Dedifferentiated amniotic fluid mesenchymal stem cell (primary cell): Measurements from ENCODE around the gene ARHGEF10L.

Source experiments
- DNase-seq: peaks from one replicate; pipeline ENCODE4 v3.0.0-alpha.2; 2016; ENCODE audit errors: extremely low spot score

Gene ARHGEF10L

DNA sequence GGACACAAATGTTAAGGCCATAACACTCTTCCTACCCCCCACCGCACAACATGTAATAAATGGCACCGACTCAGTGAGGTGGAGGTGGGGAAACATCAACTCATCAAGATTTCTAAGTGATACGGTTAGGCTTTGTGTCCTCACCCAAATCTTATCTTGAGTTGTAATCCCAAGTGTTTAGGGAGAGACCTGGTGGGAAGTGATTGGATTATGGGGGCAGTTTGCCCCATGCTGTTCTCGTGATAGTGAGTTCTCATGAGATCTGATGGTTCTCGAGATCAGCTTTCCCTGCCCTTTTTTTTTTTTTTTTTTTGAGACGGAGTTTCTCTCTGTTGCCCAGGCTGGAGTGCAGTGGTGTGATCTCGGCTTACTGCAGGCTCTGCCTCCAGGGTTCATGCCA lies 164.7 kb downstream of the ARHGEF10L start:
- no peak for DNase-seq

DNA sequence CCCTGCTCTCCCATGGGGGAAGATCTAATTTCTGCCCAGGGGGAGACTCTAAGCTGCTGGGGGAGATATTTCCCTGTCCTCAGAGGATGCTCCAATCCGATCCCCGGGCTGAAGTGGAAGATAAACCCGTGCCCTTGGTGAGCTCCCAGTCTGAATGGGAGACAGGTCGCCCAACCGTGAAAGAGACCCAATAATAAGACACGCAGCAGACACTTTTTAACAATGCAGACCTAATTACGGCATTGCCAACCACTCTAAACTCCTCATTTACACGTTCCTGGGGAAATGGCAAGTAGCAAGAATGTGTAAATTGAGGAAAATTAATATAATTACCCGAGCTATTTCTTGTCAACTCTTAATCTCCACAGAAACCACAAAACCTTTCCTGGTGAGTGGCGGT lies 166.9 kb downstream of the ARHGEF10L start:
- no peak for DNase-seq

DNA sequence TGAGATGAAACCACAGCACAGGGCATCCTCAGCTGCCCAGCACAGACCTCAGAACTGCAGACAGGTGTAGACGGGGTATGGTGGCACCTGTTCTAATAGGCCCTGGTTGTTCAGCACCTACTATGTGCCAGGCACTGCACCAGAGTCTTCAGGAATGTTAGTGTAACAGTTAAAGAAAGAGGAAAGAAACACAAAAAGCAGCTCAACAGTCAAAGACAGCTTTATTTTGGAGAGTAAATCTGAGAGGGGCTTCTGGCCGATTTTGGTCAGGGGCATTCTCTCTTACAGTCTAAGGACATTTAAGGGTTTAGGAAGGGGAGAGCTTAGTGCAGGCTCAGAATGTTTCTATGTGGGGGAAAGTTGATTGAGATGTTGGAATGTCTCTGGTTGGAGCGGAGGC lies 170.5 kb downstream of the ARHGEF10L start:
- no peak for DNase-seq

DNA sequence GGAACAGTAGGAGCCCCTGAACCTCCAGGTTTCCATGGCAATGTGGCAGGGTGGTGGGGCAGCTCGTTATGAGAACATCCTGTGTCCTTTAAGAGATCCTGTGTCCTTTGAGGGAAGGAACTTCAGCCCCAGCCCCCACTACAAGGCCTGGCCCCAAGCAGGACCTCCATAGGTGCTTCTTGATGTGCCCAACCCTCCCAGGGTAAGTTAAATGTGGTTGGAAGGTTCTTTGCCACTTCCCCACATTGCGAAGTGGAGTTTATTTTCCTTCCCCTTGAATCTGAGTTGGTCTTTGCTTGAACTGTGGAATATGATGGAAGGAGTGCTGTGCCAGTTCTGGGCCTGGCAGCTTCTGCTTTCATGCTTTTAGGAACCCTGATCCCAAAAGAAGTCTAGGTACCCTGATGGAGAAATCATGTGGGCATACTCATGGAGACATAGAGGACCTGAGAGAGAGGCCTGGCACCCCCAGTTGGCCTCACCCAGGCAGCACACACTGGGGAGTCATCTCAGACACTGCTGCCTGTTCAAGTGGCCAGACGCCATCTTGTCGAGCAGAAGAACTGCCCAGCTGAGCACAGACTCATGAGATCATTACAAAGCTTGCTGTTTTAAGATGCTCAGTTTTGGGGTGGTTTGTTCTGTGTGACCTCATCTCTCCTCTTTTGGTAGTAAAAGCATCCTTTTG lies 171.5 kb downstream of the ARHGEF10L start:
- no peak for DNase-seq

DNA sequence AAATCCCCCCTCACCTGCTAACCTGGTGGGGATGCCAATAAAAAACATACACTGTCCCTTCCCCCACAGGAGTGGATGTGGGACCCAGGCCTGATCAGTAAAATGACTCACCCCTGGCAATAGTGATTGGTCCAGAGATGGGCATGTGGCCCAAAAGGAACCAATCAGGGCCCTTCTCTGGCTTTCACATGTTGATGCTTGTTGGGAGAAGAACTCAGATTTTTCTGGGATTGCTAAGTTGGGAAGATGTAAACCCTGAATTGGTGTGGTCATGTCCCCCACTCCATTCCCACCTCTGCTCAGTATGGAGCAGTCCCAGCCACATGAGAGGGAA lies 172.0 kb downstream of the ARHGEF10L start:
- no peak for DNase-seq

DNA sequence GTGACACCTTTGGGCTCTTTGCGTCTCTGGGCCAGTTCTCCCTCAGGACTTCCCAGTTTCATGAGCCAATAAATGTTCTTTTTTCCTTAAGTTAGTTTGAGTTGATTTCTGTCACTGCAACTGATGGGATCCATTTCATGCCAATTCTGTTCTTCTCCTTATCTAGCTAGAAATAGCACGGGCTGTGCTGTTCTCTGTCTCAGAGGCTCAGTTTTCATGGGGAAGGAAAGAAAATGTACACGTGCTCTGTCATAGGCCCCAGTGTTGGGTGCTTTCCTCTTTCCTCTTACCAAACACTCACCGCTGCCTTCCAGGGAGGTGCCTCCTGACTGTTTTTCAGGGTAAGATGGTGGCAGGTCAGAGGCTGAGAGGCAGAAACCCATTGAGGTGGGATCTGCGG lies 172.4 kb downstream of the ARHGEF10L start:
- DNase-seq = no peak

DNA sequence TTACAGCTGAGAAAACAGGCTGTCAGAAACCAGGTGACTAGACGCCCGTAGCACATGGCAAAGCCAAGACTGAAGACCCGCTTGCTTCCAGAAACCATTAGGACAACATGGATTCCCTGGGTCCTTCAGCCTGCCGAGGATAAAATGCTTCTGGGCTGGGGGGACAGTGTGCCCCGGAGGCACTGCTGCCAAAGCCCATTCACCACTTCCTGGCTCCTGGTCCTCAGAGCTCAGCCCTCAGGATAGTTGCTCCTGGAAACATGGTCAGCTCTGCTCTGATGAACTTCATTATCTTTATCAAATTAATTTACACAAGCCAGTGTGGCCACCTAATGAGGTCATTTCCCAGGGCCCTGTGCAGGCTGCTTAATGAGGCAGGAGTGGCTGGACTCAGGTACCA lies 174.5 kb downstream of the ARHGEF10L start:
- no peak for DNase-seq

DNA sequence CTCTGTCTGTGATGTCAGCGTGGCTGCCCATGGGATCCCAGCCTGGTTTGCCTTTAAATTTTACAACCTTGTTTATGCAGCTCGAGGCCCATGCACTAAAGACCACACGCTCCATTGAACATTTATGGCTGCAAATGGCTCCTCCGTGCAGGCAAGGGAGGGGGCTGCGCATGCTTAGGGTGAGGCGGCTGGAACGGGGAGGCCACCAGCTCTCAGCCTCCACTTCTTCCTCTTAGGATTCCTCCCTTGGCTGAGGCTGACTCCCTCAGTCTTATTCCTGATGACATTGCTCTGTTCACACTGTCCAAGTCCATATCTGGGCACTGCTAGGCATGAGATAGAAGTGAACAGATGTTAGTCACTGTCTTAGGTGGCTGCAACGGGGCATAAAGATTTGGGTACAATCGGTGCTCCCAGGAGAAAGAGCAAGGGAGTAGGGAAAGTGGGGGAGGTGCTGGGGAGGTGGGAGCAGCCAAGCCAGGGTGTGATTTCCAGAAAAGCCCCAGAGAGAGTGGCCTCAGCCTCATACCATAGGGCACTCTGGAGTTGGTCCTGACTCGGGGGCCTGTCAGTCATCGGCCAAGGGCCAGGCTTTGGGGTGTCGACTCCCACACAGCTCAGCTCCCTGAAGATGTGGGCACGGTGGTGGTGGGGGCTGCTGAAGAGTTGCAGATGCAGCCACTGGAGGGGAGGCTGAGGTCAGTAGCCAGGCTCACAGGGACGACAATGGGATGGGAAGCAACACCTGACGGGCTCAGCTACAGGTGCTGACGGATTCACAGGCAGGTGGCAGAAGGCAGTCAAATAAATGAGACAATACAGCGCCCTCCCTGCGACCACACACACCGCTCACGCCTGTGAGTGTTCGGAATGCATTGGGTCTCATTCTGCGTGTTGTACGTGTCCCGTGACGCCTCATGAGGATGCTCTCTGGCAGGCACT lies 178.4 kb downstream of the ARHGEF10L start:
- DNase-seq = no peak

DNA sequence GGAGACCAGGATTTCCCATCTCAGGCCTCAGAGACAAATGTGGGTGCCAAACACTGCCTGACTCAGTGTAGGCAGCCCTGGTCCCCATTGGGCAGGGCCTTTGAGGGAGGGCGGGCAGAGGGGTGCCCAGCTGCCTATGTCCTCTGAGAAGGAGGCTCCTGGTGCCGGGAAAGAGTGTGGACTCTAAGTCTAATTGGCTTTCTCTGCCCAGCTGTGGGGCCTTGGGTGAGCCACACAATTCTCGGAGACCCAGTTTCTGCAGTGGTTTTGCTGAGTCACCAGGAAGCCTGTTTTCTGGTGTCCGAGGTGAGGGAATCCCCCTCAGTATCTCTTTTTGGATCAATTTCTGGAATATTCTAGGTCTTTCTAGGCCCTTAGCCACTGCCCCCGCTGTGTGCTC lies 180.4 kb downstream of the ARHGEF10L start:
- no peak for DNase-seq

DNA sequence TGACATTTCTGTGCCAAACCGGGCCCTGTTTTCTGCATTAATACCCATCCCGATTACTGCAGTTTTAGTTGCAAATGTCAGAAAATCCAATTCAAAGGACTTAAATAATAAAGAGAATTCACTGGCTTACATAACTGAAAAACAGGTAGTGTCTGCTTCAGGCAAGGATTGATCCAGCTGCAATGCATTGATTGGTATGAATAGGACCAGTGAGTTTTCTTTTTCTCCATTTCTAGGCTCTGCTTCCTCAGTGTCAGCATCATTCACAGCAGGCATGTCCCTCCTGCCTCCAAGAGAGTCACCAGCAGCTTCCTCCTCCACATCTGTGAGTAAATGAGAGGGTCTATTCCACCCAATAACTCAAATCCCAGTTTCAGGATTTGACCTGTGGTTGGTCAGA lies 181.9 kb downstream of the ARHGEF10L start:
- DNase-seq = no peak

DNA sequence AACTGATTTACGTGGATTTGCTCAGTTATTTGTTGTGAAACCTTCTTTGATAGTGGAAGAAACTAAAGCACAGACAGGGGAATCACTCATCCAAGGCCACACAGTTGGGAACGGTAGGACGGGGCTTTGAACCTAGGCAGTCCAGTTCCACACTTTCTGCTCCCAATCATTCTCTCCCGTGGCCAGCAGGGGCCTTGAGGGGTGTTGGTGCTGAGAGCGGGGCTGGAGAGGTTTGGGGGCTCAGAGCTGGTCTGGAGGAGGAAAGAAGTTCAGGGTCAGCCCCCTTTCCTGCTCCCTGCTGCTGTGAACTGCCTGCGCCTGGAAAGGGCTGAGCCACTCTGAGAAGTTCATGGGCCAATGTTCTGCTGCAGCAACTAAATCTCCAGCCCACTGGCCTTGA lies 184.2 kb downstream of the ARHGEF10L start:
- DNase-seq = no peak

DNA sequence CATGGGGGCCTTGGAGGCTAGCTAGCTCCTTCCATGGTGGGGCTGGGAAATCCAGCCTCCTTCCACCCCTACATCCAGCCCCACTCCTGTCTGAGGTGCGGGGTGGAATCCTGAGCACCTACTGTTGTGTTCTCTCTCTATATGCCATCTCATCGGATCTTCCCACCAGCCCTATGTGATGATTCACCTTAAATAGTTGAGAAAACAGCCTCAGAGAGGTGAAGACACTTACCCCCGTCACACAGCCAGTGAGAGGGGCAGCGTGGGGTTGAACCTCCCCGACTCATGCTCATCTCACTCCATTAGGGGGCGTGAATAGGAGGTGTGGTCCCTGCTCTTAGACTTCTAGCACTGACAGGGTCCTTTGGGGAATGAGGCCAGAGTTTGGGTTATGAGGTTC lies 184.7 kb downstream of the ARHGEF10L start:
- no peak for DNase-seq

DNA sequence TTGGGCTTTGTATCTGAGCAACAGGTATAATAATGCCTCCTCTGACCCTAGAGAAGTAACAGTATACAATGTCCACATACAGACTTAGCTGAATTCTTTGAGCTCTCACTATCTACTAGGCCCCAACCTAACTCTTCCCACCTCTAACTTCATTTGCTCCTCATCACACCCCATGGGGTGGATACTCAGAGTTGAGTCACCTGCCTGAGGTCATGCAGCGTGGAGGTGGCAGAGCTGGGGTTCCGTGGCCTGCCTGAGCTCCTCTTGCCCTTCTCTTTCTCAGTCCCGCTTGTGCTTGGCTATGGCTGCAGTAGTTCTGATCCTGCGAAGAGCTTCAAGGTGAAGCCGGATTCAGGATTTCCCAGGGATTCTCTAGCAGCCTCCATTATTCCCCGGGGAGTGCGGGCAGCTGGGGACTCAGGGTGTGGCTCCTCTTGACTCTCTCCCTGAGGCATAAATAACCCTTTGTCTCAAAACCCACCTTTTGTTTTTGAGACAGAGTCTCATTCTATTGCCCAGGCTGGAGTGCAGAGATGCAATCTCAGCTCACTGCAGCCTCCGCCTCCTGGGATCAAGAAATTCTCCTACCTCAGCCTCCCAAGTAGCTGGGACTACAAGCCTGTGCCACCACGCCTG lies 185.7 kb downstream of the ARHGEF10L start:
- no peak for DNase-seq

DNA sequence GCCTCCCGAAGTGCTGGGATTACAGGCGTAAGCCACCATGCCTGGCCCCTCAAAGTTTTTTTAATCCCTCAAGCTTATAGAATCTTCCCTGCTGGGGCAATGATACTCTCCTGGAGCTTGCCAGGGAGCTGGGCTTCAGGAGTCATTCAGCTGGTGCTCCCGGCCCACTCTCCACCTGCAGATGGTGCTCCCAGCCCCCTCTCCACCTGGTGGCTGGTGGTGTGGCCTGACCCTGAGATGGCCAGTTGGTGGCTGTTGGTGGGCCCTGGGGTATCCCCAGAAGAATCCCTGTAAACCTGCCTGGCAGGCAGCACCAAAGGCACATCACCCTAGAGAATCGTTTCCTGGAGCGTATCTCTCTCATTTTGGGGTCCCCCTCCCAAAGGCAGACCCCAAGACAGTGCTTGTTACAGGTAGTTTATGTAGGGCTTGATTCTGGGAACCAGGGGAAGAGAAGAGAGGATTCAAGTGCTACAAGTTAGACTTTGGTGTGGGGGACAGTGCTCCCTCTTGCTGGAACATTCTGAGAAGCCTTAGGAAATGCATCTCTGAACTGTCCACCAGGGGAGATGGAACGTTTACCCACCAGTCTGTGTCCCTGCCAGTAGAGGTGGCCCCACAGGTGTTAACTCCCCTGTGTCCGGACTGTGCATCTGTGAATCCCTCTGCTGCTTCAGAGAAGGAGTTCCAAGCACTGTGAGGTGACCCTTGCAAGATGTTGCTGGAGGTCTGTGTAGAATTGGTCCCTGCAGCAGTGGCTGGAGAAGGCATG lies 186.5 kb downstream of the ARHGEF10L start:
- no peak for DNase-seq

DNA sequence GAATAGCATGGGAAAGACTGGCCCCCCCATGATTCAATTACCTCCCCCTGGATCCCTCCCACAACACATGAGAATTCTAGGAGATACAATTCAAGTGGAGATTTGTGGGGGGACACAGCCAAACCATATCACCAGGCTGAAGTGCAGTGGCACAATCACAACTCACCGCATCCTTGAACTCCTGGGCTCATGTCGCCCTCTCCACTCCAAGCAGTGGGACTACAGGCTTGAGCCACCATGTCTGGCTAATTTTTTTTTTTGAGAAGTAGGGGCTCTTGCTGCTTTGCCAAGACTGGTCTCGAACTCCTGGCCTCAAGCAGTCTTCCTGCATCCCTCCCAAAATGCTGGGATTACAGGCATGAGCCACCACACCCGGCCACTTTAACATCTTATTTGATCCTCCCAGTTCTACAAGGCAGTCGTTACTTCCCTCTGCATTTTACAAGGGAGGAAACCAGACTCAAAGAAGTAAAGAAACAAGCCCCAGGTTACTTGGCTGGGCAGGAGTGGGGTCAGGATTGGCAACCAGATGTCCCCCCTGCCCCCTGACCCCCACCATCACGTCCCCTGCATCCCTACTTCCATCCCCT lies 188.7 kb downstream of the ARHGEF10L start:
- no peak for DNase-seq

DNA sequence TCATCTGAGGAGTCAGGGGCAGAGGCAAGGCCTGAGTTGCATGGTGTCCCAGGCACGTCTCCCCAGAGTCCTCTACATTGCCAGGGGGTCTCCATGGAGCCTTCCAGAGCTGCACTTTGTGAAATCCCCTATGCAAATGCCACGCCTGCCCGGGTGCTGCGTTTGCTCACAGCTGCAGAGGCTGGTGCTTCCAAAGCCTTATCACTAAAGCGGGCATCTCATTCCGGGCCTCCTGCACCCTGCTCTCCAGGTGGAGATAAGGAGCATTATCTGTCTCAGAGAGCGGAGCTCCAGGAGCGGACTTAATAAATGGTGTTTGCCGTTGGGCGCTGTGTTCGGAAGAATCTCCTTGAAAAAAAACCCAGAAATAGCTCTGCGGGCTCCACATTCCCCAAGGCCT lies 189.8 kb downstream of the ARHGEF10L start:
- no peak for DNase-seq

DNA sequence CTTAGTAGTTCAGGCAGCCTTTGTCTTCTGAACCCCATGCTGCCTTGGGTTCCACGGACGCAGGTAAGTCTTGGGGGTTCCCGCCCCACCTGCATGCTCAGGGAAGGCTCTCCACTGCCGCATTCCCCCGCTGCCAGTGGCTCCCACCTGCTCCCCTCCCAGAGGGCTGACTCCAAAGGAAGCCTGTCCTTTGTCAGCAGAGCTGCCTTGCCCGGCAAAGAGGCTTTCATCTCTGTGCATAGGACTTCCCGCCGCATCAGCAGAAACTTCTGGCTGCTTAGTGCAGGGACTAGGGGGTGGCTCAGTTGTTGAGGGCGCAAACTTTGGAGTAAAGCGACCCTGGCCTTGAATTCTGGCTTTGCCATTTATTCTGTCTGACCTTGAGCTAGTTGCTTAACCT lies 190.4 kb downstream of the ARHGEF10L start:
- DNase-seq = no peak

DNA sequence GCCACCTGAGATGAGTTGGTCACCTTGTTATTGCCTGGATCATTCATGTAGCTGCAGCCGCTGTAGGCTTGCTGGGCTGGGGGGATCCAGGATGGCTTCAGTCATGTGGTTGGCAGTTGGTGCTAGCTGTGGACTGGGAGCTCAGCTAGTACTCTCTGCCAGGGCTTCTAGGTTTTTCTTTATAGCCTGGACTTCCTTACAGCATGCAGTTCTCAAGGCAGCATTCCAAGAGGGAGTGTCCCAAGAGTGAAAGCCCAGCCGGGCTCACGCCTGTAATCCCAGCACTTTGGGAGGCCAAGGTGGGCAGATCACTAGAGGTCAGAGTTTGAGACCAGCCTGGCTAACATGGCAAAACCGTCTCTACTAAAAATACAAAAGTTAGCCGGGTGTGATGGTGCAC lies 192.0 kb downstream of the ARHGEF10L start:
- DNase-seq = no peak

DNA sequence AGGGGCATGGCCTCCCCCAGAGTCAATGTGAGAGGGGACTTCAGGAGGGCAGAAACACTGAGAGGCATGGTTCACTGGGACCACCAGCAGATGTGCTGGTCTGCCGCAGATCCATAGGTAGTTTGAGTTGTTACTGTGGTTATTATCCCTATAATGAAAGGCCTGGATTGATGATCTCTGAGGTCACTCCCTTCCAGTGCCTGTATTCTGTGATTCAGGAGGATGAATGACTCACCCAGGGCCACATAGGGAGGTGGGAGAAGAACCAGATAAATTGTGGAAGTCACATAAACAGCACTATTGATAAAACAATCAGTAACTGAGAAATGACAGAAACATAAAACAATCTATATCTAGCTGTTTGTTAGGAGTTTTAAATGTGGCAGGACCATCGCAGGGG lies 193.0 kb downstream of the ARHGEF10L start:
- no peak for DNase-seq

DNA sequence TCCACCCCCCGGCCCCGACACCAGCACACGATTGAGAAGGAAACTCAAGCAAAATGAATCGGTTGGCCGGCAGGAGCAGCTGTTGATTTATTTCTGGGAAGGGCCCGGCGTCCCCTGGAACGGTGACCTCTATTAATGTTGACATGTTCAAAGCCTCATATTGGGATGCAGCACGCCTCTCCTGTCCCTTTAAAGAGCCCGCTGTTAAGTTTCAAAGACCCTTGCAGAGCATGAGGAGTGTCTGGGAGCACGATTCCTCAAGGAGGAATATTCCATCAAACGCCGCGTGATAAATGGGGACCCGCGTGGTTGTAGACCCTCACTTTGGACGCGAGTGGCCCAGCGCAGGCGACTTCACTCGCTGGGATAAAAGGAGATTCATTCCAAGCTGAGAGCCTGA lies 194.2 kb downstream of the ARHGEF10L start:
- no peak for DNase-seq

DNA sequence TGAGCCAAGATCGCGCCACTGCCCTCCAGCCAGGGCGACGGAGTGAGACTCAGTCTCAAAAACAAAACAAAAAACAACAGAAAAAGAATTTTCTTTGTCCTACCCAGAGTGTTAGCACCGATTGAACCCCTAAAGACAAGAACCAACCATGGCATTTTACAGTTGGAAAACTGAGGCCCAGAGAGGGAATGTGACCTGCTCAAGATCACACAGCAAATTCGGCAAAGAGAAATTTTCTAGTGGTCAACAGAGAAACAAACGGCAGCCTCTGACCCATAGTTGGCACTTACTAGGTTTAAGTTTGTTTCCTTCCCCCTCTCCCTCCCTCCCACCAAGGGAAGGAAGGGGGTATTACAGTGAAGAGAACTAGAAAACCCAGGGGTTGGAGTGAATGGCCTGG lies 195.1 kb downstream of the ARHGEF10L start:
- no peak for DNase-seq

DNA sequence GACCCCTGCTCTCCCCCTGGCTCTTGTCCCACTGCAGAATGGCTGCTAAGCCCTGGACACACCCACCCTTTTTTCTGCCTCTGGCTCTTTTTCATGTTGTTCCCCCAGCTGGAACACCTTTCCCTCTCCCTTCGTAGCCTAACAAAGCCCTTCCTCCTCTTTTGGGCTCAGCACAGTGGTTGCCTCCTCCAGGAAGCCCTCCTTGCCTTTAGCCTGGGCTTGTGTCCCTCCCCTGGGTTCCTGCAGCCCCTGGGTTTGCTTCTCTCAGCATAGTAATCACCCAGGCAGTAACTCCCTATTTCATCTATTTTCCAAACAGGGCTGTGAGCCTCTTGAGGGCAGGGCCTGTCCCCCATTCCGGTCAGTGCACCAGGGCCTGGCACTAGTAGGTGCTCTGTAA lies 195.8 kb downstream of the ARHGEF10L start:
- no peak for DNase-seq
